Measurements from ENCODE around the gene DCDC2C.

The DCDC2C gene

GRCh38 chr2:3762771-3763447 is 59.5 kb downstream of the DCDC2C start:
- Histone ChIP-seq H3K9me2 (ENCODE audit: low read depth, low read length) (no peaks in the 10 kb centered on the region), H2AFZ (ENCODE audit: low read length) (no peak overlapping the region), H3K27me3 (ENCODE audit: insufficient read depth, low read length) (no peaks in the 10 kb centered on the region; the same call in 1 of the 2 replicates), H3K36me3 (ENCODE audit: insufficient read depth, low read length) (no peaks in the 10 kb centered on the region), H3K4me3 (ENCODE audit: low read depth, low read length, poor library complexity, severe bottlenecking) (no peak overlapping the region), H3K9ac (ENCODE audit: low read length) (no peak overlapping the region), H3F3A (ENCODE audit: insufficient read depth, low read length) (no peaks in the 10 kb centered on the region), H4K20me1 (ENCODE audit: insufficient read depth, low read length) (no peaks in the 10 kb centered on the region), H3K27ac (ENCODE audit: low read depth, low read length, poor library complexity, severe bottlenecking) (no peak overlapping the region), H3K79me2 (ENCODE audit: insufficient read depth, low read length) (no peaks in the 10 kb centered on the region), H3K9me3 (ENCODE audit: low read length) (no peaks in the 10 kb centered on the region), H3K4me1 (ENCODE audit: insufficient read depth, low read length, severe bottlenecking) (no peaks in the 10 kb centered on the region), H3K4me2 (ENCODE audit: low read length) (no peak overlapping the region)
- TF ChIP-seq CTCF (IDR thresholded peaks at IDR 0.05; ENCODE audit: low read length) = no peak
- no peak for TF ChIP-seq EZH2 (IDR thresholded peaks at IDR 0.05; ENCODE audit: borderline replicate concordance, low read length)

GRCh38 chr2:3766824-3767223 is 63.4 kb downstream of the DCDC2C start:
- no peak overlapping the region for H3K9ac ChIP-seq (ENCODE audit: low read length)

GRCh38 chr2:3768960-3769765 is 65.8 kb downstream of the DCDC2C start:
- Histone ChIP-seq H3K27me3 (ENCODE audit: insufficient read depth, low read length) (no peaks in the 10 kb centered on the region; the same call in 1 of the 2 replicates), H3K9me3 (ENCODE audit: low read length) (no peaks in the 10 kb centered on the region), H3K27ac (ENCODE audit: low read depth, low read length, poor library complexity, severe bottlenecking) (no peak overlapping the region), H2AFZ (ENCODE audit: low read length) (no peak overlapping the region), H3K4me1 (ENCODE audit: insufficient read depth, low read length, severe bottlenecking) (no peaks in the 10 kb centered on the region), H3K36me3 (ENCODE audit: insufficient read depth, low read length) (no peaks in the 10 kb centered on the region), H3K4me2 (ENCODE audit: low read length) (no peak overlapping the region), H3K4me3 (ENCODE audit: low read depth, low read length, poor library complexity, severe bottlenecking) (no peak overlapping the region), H3K79me2 (ENCODE audit: insufficient read depth, low read length) (no peaks in the 10 kb centered on the region), H3F3A (ENCODE audit: insufficient read depth, low read length) (no peaks in the 10 kb centered on the region), H4K20me1 (ENCODE audit: insufficient read depth, low read length) (no peaks in the 10 kb centered on the region), H3K9ac (ENCODE audit: low read length) (no peak overlapping the region), H3K9me2 (ENCODE audit: low read depth, low read length) (no peaks in the 10 kb centered on the region)
- no peak for TF ChIP-seq EZH2 (IDR thresholded peaks at IDR 0.05; ENCODE audit: borderline replicate concordance, low read length)
- no peak for TF ChIP-seq CTCF (IDR thresholded peaks at IDR 0.05; ENCODE audit: low read length)

More at GRCh38 chr2:3766824-3767223, 63.4 kb downstream of the DCDC2C start:
- TF ChIP-seq CTCF (IDR thresholded peaks at IDR 0.05; ENCODE audit: low read length) = no peak
- no peak for TF ChIP-seq EZH2 (IDR thresholded peaks at IDR 0.05; ENCODE audit: borderline replicate concordance, low read length)
- Histone ChIP-seq H3K9me3 (ENCODE audit: low read length) (no peaks in the 10 kb centered on the region), H3K4me1 (ENCODE audit: insufficient read depth, low read length, severe bottlenecking) (no peaks in the 10 kb centered on the region), H3K4me3 (ENCODE audit: low read depth, low read length, poor library complexity, severe bottlenecking) (no peak overlapping the region), H3K36me3 (ENCODE audit: insufficient read depth, low read length) (no peaks in the 10 kb centered on the region), H3K27me3 (ENCODE audit: insufficient read depth, low read length) (no peaks in the 10 kb centered on the region; the same call in 1 of the 2 replicates), H2AFZ (ENCODE audit: low read length) (no peak overlapping the region), H3K79me2 (ENCODE audit: insufficient read depth, low read length) (no peaks in the 10 kb centered on the region), H3K9me2 (ENCODE audit: low read depth, low read length) (no peaks in the 10 kb centered on the region), H4K20me1 (ENCODE audit: insufficient read depth, low read length) (no peaks in the 10 kb centered on the region), H3K4me2 (ENCODE audit: low read length) (no peak overlapping the region), H3F3A (ENCODE audit: insufficient read depth, low read length) (no peaks in the 10 kb centered on the region), H3K27ac (ENCODE audit: low read depth, low read length, poor library complexity, severe bottlenecking) (no peak overlapping the region)
